GM23338 (cell line): ENCODE measurements around the gene GNG4. TPM values are rescaled to one million over a fixed set of nuclear protein-coding genes. Genes with fewer than 3 reads are reported as not detected.

Experiments used
- ATAC-seq: fragments of 200-7000 bp; cut with Tn5 transposase; 3 replicates; pipeline ENCODE4 v1.9.1; 2020
- DNase-seq: peaks from one replicate; pipeline ENCODE4 v3.0.0-alpha.2; 2015; ENCODE audit warnings: low spot score
- H2AFZ ChIP-seq: fragments of 200-600 bp; sonication (generic); 2 replicates; pipeline ENCODE4 v1.8.0; 2016; ENCODE audit warnings: antibody characterized with exemption, mild to moderate bottlenecking, moderate library complexity
- H3F3A ChIP-seq: fragments of 200-600 bp; sonication (generic); replicated peaks from 2 replicates; pipeline ENCODE4 v1.8.0; 2017; ENCODE audit warnings: antibody characterized with exemption, mixed run types, low read depth
- H3K27ac ChIP-seq: fragments of 200-600 bp; sonication (generic); 2 replicates; pipeline ENCODE4 v1.6.1; 2016; ENCODE audit warnings: low read depth
- H3K27me3 ChIP-seq: fragments of 200-600 bp; sonication (generic); 2 replicates; pipeline ENCODE4 v1.8.0; 2016; ENCODE audit warnings: mild to moderate bottlenecking, mixed run types, moderate library complexity; ENCODE audit not compliant: insufficient read depth
- H3K36me3 ChIP-seq: fragments of 200-600 bp; sonication (generic); 2 replicates; pipeline ENCODE4 v1.8.0; 2016; ENCODE audit warnings: mild to moderate bottlenecking; ENCODE audit not compliant: insufficient read depth
- H3K4me1 ChIP-seq: fragments of 200-600 bp; sonication (generic); 2 replicates; pipeline ENCODE4 v1.8.0; 2016; ENCODE audit warnings: mild to moderate bottlenecking, moderate library complexity; ENCODE audit not compliant: insufficient read depth
- H3K4me2 ChIP-seq: fragments of 200-600 bp; sonication (generic); 2 replicates; pipeline ENCODE4 v1.7.1; 2017; ENCODE audit warnings: mixed run types
- H3K4me3 ChIP-seq: fragments of 200-600 bp; sonication (generic); 2 replicates; pipeline ENCODE4 v1.6.1; 2016; ENCODE audit warnings: mixed run types
- H3K79me2 ChIP-seq: fragments of 200-600 bp; sonication (generic); replicated peaks from 2 replicates; pipeline ENCODE4 v1.8.0; 2017; ENCODE audit warnings: mild to moderate bottlenecking; ENCODE audit not compliant: insufficient read depth
- H3K9me2 ChIP-seq: fragments of 200-600 bp; sonication (generic); 2 replicates; pipeline ENCODE4 v1.8.0; 2017; ENCODE audit not compliant: insufficient read depth
- H4K20me1 ChIP-seq: fragments of 200-600 bp; sonication (generic); replicated peaks from 2 replicates; pipeline ENCODE4 v1.8.0; 2017; ENCODE audit warnings: mild to moderate bottlenecking; ENCODE audit not compliant: insufficient read depth
- H3K27ac Mint-ChIP-seq: 2 replicates; pipeline ENCODE4 v1.8.0; 2020; ENCODE audit warnings: inconsistent platforms, mild to moderate bottlenecking, moderate library complexity, mixed read lengths
- H3K27me3 Mint-ChIP-seq: 3 replicates; pipeline ENCODE4 v1.8.0; 2022; ENCODE audit warnings: low read depth, mild to moderate bottlenecking, moderate library complexity, mixed read lengths, inconsistent platforms; ENCODE audit not compliant: insufficient read depth, poor library complexity
- H3K36me3 Mint-ChIP-seq: 3 replicates; pipeline ENCODE4 v1.8.0; 2021; ENCODE audit warnings: low read depth, mild to moderate bottlenecking, inconsistent platforms, moderate library complexity, mixed read lengths
- H3K4me1 Mint-ChIP-seq: 3 replicates; pipeline ENCODE4 v1.8.0; 2020; ENCODE audit warnings: mild to moderate bottlenecking, inconsistent platforms, mixed read lengths
- H3K4me3 Mint-ChIP-seq: 3 replicates; pipeline ENCODE4 v1.8.0; 2021; ENCODE audit warnings: moderate library complexity, mild to moderate bottlenecking, inconsistent platforms, mixed read lengths
- H3K9me3 Mint-ChIP-seq: 3 replicates; pipeline ENCODE4 v1.8.0; 2020; ENCODE audit warnings: moderate library complexity, mild to moderate bottlenecking, inconsistent platforms, mixed read lengths
- POLR2AphosphoS5 ChIP-seq: IDR thresholded peaks from 2 replicates; pipeline ENCODE4 v1.6.1; 2016; ENCODE audit warnings: antibody characterized with exemption, low read depth
- STAT1 ChIP-seq: IDR thresholded peaks from one replicate; pipeline ENCODE4 v1.6.1; 2016; ENCODE audit warnings: antibody characterized with exemption; ENCODE audit not compliant: unreplicated experiment
- ZNF114 ChIP-seq: fragments of 250-450 bp; sonication (Bioruptor Pico); IDR thresholded peaks from 2 replicates; pipeline ENCODE4 v1.5.0; 2020; ENCODE audit warnings: mild to moderate bottlenecking, moderate library complexity
- ZNF331 ChIP-seq: fragments of 250-450 bp; sonication (Bioruptor Pico); IDR thresholded peaks from 2 replicates; pipeline ENCODE4 v1.5.0; 2020; ENCODE audit warnings: low read depth, mild to moderate bottlenecking, moderate library complexity
- polyA plus RNA-seq: library from polyadenylated mRNA; unstranded; fragments of >200 nt; fragmentation: Nextera tagmentation; extraction: Ambion mirVana; gene quantifications from 2 replicates; pipeline ENCODE4 v1.2.1, GENCODE V29; 2016
- total RNA-seq: library from RNA; depleted of rRNA; stranded (reverse); fragments of >200 nt; shearing (Covaris generic); gene quantifications from 2 replicates; pipeline ENCODE4 v1.2.3, GENCODE V29; 2014
- TF ChIP-seq, protein P1 (sequence below): IDR thresholded peaks from 2 replicates; pipeline ENCODE4 v1.6.1; 2016; ENCODE audit warnings: antibody characterized with exemption
- TF ChIP-seq, protein P2 (sequence below): IDR thresholded peaks from one replicate; pipeline ENCODE4 v1.6.1; 2018; ENCODE audit warnings: antibody characterized with exemption; ENCODE audit not compliant: unreplicated experiment
- TF ChIP-seq, protein P3 (sequence below): fragments of 250-450 bp; sonication (Bioruptor Pico); IDR thresholded peaks from 2 replicates; pipeline ENCODE4 v1.5.0; 2020; ENCODE audit warnings: mild to moderate bottlenecking, moderate library complexity

GNG4 gene
- total and polyA plus RNA-seq, 2 experiments from 2014 or later = 40.2 to 49.2 TPM

DNA sequence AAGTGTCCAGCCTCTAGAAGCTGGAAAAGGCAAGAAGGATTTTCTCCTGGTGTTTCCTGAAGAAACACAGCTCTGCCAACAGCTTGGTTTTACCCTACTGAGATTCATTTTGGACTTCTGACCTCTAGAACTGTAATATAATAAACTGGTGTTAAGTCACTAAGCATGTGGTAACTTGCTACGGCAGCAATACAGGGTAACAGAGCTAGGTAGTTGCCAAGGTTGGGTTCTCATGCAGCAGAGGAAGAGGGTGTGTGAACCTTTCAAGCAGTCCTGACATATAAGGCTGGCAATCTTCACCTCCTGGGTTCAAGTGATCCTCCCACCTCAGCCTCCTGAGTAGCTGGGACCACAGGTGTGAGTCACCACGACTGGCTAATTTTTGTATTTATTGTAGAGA lies 36.0 kb downstream of the GNG4 start:
- Mint-ChIP-seq H3K36me3 (peaks cover 6% of the 10 kb centered on the region), H3K27ac (no peak overlapping the region), H3K27me3 (peaks cover 2% of the 10 kb centered on the region), H3K9me3 (no peaks in the 10 kb centered on the region), H3K4me3 (no peak overlapping the region), H3K4me1 (peaks cover 7% of the 10 kb centered on the region; the same call in 2 of the 3 replicates)
- no peak for ATAC-seq
- no peak overlapping the region for H3K4me3 ChIP-seq
- H3K9me2 ChIP-seq = no peaks in the 10 kb centered on the region
- no peak overlapping the region for H3K27ac ChIP-seq
- no peaks in the 10 kb centered on the region for H3K4me1 ChIP-seq
- H3K36me3 ChIP-seq = no peaks in the 10 kb centered on the region
- H3F3A ChIP-seq = no peaks in the 10 kb centered on the region
- no peaks in the 10 kb centered on the region for H3K79me2 ChIP-seq
- TF ChIP-seq ZNF114 (CRISPR knock-in tag) (no peak), POLR2AphosphoS5 (no peak), STAT1 (no peak), ZNF331 (no peak)
- TF ChIP-seq, protein P1, sequence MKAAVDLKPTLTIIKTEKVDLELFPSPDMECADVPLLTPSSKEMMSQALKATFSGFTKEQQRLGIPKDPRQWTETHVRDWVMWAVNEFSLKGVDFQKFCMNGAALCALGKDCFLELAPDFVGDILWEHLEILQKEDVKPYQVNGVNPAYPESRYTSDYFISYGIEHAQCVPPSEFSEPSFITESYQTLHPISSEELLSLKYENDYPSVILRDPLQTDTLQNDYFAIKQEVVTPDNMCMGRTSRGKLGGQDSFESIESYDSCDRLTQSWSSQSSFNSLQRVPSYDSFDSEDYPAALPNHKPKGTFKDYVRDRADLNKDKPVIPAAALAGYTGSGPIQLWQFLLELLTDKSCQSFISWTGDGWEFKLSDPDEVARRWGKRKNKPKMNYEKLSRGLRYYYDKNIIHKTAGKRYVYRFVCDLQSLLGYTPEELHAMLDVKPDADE = no peak
- TF ChIP-seq, protein P2, sequence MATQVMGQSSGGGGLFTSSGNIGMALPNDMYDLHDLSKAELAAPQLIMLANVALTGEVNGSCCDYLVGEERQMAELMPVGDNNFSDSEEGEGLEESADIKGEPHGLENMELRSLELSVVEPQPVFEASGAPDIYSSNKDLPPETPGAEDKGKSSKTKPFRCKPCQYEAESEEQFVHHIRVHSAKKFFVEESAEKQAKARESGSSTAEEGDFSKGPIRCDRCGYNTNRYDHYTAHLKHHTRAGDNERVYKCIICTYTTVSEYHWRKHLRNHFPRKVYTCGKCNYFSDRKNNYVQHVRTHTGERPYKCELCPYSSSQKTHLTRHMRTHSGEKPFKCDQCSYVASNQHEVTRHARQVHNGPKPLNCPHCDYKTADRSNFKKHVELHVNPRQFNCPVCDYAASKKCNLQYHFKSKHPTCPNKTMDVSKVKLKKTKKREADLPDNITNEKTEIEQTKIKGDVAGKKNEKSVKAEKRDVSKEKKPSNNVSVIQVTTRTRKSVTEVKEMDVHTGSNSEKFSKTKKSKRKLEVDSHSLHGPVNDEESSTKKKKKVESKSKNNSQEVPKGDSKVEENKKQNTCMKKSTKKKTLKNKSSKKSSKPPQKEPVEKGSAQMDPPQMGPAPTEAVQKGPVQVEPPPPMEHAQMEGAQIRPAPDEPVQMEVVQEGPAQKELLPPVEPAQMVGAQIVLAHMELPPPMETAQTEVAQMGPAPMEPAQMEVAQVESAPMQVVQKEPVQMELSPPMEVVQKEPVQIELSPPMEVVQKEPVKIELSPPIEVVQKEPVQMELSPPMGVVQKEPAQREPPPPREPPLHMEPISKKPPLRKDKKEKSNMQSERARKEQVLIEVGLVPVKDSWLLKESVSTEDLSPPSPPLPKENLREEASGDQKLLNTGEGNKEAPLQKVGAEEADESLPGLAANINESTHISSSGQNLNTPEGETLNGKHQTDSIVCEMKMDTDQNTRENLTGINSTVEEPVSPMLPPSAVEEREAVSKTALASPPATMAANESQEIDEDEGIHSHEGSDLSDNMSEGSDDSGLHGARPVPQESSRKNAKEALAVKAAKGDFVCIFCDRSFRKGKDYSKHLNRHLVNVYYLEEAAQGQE = no peak
- TF ChIP-seq, protein P3, sequence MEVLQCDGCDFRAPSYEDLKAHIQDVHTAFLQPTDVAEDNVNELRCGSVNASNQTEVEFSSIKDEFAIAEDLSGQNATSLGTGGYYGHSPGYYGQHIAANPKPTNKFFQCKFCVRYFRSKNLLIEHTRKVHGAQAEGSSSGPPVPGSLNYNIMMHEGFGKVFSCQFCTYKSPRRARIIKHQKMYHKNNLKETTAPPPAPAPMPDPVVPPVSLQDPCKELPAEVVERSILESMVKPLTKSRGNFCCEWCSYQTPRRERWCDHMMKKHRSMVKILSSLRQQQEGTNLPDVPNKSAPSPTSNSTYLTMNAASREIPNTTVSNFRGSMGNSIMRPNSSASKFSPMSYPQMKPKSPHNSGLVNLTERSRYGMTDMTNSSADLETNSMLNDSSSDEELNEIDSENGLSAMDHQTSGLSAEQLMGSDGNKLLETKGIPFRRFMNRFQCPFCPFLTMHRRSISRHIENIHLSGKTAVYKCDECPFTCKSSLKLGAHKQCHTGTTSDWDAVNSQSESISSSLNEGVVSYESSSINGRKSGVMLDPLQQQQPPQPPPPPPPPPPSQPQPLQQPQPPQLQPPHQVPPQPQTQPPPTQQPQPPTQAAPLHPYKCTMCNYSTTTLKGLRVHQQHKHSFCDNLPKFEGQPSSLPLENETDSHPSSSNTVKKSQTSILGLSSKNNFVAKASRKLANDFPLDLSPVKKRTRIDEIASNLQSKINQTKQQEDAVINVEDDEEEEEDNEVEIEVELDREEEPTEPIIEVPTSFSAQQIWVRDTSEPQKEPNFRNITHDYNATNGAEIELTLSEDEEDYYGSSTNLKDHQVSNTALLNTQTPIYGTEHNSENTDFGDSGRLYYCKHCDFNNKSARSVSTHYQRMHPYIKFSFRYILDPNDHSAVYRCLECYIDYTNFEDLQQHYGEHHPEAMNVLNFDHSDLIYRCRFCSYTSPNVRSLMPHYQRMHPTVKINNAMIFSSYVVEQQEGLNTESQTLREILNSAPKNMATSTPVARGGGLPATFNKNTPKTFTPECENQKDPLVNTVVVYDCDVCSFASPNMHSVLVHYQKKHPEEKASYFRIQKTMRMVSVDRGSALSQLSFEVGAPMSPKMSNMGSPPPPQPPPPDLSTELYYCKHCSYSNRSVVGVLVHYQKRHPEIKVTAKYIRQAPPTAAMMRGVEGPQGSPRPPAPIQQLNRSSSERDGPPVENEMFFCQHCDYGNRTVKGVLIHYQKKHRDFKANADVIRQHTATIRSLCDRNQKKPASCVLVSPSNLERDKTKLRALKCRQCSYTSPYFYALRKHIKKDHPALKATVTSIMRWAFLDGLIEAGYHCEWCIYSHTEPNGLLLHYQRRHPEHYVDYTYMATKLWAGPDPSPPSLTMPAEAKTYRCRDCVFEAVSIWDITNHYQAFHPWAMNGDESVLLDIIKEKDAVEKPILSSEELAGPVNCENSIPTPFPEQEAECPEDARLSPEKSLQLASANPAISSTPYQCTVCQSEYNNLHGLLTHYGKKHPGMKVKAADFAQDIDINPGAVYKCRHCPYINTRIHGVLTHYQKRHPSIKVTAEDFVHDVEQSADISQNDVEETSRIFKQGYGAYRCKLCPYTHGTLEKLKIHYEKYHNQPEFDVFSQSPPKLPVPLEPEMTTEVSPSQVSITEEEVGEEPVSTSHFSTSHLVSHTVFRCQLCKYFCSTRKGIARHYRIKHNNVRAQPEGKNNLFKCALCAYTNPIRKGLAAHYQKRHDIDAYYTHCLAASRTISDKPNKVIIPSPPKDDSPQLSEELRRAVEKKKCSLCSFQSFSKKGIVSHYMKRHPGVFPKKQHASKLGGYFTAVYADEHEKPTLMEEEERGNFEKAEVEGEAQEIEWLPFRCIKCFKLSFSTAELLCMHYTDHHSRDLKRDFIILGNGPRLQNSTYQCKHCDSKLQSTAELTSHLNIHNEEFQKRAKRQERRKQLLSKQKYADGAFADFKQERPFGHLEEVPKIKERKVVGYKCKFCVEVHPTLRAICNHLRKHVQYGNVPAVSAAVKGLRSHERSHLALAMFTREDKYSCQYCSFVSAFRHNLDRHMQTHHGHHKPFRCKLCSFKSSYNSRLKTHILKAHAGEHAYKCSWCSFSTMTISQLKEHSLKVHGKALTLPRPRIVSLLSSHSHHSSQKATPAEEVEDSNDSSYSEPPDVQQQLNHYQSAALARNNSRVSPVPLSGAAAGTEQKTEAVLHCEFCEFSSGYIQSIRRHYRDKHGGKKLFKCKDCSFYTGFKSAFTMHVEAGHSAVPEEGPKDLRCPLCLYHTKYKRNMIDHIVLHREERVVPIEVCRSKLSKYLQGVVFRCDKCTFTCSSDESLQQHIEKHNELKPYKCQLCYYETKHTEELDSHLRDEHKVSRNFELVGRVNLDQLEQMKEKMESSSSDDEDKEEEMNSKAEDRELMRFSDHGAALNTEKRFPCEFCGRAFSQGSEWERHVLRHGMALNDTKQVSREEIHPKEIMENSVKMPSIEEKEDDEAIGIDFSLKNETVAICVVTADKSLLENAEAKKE (CRISPR knock-in tag) = no peak
- H3K4me2 ChIP-seq = no peak overlapping the region
- no peaks in the 10 kb centered on the region for H3K27me3 ChIP-seq
- no peak for DNase-seq
- H4K20me1 ChIP-seq = 0 out of 2 replicates have a peak, but pooled peaks cover 7% of the 10 kb centered on the region
- no peak overlapping the region for H2AFZ ChIP-seq
